NCI-H1105 treated with DMSO at 0.1 percent for 48 hours (cell line): ENCODE results near the gene TMEM179.

Experiments
- DNase-seq: peaks from one replicate; lab custom pipeline; 2025; lab: John Stamatoyannopoulos, UW

TMEM179 gene

DNA sequence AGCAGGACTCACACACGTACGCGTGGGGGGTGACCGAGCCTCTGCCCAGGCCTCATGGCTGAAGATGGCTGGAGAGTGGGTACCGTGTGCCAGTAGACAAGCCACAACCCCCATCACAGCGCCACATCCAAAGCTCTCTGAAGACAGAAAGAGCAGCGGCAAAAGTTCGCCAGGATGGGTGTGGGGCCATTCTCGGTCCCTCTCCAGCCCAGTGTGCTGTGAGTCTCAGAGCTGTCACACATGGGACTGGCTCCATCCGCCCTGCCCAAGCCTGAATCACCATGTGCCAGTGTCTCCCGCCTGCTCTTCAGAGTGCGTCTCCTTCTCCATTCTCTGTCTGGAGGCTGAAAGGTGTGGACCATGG, 5.7 kb downstream of the TMEM179 start:
- DNase-seq = no peak

GRCh38 chr14:104598039-104598909, 6.3 kb downstream of the TMEM179 start:
- DNase-seq = peak; percentile 48

DNA sequence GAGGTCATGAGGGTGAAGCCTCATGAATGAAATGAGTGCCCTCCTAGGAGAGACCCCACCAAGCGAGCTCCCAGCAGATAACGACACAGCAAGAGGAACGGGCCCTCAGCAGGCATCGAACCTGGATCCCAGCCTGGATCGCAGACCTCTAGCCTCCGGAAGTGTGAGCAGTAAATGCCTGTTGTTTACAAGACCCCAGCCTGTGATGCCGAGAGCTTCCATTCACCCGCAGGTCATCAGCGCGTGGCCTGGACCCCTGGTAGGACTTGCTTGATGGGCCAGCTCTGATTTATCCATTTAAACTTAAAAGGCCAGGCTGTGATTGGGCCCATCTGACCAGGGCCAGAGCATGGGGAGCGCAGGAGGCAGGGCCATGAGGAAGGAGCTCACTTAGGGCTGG, 7.0 kb downstream of the TMEM179 start:
- no peak for DNase-seq

DNA sequence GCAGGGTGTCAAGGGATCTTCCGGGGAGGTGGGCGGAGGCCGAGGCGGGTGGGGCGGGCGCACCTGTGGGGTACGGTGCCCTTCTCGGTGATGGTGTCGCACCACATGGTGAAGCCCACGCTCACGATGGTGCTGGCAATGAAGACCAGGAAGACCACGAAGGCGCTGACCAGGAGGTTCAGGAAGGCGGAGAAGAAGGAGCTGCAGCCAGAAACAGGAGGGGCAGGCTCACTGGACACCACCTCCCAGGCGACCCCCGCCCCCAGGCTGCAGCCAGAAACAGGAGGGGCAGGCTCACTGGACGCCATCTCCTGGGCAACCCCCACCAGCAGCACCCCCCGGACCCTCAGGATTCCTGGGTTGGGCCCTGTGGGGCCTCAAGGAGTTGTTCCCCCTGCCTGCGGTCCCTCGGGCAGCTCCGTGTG, 7.6 kb downstream of the TMEM179 start:
- no peak for DNase-seq

- DNase-seq = no peak
Observed at GRCh38 chr14:104596451-104596918, 8.1 kb downstream of the TMEM179 start.

- DNase-seq = no peak
Observed at GRCh38 chr14:104595911-104596450, 8.6 kb downstream of the TMEM179 start.

GRCh38 chr14:104595116-104595675, 9.4 kb downstream of the TMEM179 start:
- no peak for DNase-seq

- no peak for DNase-seq
Observed at GRCh38 chr14:104594310-104595046, 10.1 kb downstream of the TMEM179 start.

DNA sequence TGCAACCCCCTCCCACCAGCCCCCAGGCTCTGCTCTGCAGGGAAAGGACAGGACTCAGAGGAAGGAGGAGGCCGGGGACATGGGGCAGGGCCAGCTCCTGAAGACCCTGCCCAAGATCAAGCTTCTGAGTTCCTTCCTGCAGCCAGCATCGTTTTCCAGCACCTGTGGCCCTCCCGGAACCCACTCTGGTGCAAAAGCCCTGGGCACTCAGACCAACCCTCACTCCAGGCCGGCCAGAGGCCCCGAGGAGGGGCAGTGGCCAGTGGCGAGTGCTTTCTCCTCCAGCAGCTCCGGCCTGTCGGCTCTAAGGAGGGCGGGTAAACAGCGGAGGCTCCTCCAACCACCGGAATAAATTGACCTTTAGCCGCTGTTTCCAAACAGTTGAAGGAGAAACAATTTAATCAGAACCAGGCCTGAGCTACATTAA, 10.8 kb downstream of the TMEM179 start:
- no peak for DNase-seq

DNA sequence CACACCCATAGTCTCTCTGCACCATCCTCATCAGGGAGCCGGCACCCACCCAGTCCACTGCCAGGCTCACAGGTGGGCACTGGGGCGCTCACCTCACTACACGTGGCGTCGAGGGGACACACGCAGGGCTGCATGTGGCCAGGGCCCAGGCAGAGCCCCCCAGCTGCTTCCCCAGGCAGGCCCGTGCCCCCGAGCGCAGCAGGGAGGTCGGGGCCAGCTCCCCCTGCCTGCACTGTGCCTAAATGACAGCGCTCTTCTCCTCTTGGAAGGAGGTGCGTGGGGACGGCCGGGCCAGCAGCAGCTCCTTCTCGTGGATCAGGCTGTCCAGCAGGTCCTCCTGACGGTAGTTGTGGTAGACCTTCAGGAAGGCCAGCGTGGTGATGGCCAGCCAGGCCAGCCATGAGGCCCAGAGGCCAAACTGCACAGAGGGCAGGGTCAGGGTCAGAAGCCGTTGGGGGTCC, 11.3 kb downstream of the TMEM179 start:
- no peak for DNase-seq

DNA sequence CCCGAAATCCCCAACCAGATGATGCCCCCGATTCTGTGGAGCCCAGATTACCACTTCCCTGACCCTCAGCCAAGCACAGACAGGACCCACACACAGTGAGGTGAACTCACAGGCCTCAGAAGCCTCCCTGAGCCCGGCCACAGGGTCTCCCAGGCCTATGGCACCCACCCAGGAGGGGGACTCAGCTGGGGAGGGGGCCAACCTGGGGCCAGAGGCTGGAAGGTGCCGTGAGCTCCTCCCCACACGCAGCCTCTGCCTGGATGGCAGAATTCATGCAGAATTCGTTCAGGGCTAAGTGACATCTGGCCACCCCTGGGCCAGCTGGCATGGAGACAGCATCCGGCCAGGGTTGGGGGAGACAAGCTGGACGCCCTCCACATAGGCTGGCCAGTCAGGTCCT, 11.8 kb downstream of the TMEM179 start:
- no peak for DNase-seq

DNA sequence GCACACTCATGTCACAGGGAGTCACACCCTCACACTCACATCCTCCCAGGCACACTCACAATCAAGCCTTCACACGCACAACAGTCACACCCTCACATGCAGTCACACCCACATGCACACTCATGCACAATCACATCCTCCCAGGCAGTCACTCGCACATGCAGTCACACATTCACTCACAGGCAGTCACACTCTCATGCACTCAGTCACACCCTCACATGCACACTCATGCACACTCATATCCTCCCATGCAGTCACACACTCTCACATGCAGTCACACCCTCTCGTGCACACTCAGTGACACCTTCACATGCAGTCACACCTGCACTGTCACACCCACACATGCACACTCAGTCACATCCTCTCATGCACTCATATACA, 12.3 kb downstream of the TMEM179 start:
- no peak for DNase-seq

GRCh38 chr14:104591506-104592291, 12.9 kb downstream of the TMEM179 start:
- no peak for DNase-seq

- no peak for DNase-seq
Observed at GRCh38 chr14:104591031-104591430, 13.5 kb downstream of the TMEM179 start.

DNA sequence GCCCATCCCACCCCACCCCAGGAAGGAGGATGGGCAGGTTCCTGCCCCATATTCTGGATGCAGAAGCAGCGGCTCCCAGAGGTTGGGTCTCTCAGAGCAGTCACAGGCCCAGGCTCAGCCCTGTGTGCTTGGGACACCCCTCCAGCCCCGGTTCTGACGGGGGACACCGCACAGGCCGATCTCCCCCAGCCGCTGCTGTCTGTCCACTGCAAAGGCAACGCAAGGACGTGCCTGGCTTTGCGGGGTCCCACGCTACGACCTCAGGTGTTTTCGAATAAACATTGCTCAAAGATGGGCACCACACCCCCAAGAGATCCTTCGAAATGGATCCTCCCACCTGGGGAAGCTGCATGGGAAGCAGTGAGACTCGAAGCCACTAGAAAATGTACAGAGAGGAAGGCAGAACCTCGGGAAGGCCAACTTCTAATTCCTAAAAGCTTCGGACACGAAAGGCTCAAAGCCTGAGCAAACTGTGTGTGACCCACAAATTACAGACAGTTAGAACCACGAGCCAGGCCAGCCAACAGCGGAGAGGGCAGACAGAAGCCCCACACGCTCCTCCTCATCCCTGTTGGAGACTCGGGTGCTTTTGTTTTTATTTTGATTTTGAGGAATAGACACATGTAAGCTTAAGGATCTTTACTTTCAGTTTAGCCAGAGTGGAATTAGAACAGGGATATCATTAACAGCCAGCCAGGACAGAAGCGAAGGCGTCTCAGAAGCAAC, 14.2 kb downstream of the TMEM179 start:
- DNase-seq = no peak

GRCh38 chr14:104589338-104590195, 15.0 kb downstream of the TMEM179 start:
- DNase-seq = no peak

DNA sequence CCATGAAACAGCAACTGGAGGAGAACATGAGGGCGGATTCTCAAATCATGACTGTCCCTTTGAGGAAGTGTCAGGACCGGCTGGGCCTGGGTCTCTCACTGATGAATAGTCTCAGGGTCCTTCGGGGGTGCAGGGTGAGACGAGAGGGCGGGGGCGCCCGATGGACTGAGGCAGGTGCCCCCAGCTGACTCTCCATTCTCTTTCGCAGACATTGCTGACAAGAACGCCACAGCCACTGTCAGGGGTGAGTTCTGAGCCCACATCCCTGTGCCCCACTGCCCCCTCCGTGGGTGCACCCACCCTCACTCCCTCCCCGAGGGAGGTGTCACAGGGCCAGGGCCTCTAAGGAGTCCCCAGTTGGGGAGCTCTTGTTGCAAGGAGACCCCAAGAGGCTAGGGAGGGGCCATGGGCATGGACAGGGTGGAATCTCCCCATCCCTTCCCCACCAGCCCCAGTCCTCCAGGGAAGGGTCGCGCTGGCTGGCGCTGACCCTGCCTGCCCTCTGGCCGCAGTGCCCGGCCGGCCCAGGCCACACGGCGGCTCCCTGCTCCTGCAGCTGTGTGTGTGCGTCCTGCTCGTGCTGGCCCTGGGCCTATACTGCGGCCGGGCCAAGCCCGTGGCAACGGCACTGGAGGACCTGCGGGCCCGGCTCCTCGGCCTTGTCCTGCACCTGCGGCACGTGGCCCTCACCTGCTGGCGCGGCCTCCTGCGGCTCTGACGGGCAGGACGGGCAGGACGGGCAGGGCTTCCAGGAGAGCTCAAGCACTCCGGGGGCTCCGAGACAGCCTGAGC, 16.3 kb downstream of the TMEM179 start:
- DNase-seq = no peak

- DNase-seq = no peak
Observed at GRCh38 chr14:104587641-104588040, 16.9 kb downstream of the TMEM179 start.
